ENCODE data around the gene IMMP2L. TPM values are rescaled to one million over a fixed set of nuclear protein-coding genes. Genes with fewer than 3 reads are reported as not detected.

The IMMP2L gene
- total and polyA plus RNA-seq, 2 of the 8 experiments (the other 6 are each of a cell fraction or from before 2014, with no cell fraction given) = 2.3 to 10.1 TPM

DNA sequence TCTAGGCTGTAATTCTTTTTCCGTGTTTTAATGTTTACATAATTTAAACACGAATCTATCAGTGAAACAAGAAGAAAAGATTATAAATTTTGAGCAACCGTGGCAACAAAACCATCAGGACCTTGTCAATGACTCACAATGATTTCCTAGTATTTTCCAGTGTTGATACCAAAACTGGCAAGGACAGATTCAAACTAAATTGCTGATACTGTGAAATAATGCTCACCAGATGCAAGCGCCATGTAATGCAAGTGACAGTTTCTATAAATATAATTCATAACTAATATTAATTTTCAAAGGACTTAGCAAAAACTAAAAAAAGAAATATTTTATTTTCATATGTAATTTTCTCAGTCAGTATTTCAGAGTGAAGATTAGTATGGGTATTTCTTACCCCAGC is 267.8 kb downstream of the IMMP2L start:
- WGBS, 2 experiments (ENCODE audit: extremely low coverage in 1 of 2, insufficient coverage in 1 of 2, insufficient read length in 1 of 2, insufficient replicate concordance in 2 of 2, low coverage in 1 of 2, low lambda C conversion rate in 2 of 2, missing lambda C conversion rate in 1 of 2) = 90% methylated on average over 4 of the region's 4 CpGs; no CpG with 5 or more reads in 1 of the 2 experiments
- ChIA-PET POLR2A (ENCODE audit: partially characterized antibody) (no interaction called here), CTCF (ENCODE audit: partially characterized antibody) (interaction anchor here (1.6 kb wide), 1 partner anchor 7 kb away, joined by 3 read pairs; no protein-coding TSS in a partner anchor)
- H3K4me3 ChIP-seq (ENCODE audit: extremely low read depth in 1 of 4, insufficient read depth in 2 of 4, low read depth in 3 of 4, low read length in 4 of 4) = no peak overlapping the region; a peak in 1 of 8 replicates
- H3K79me1 ChIP-seq (ENCODE audit: low read depth, low read length) = no peaks in the 10 kb centered on the region
- H3K14ac ChIP-seq (ENCODE audit: insufficient read length) = no peak overlapping the region
- no peaks in the 10 kb centered on the region for H3K79me2 ChIP-seq (ENCODE audit: control insufficient read depth in 1 of 2, insufficient read depth in 2 of 2, low read length in 2 of 2)
- H3K27ac ChIP-seq (ENCODE audit: low read depth, low read length) = no peak overlapping the region
- H4K20me1 ChIP-seq (replicated peaks in 1 of 2; ENCODE audit: control insufficient read depth in 1 of 2, insufficient read depth in 2 of 2, low read length in 2 of 2) = no peaks in the 10 kb centered on the region
- H3K27me3 ChIP-seq (replicated peaks in 1 of 4; ENCODE audit: control insufficient read depth in 3 of 4, extremely low read depth in 1 of 4, insufficient read depth in 3 of 4, low read length in 3 of 4) = no peaks in the 10 kb centered on the region
- H3K9me3 ChIP-seq (ENCODE audit: insufficient read depth in 2 of 2, low read depth in 1 of 2, low read length in 1 of 2) = no peaks in the 10 kb centered on the region
- no peak overlapping the region for H4K5ac ChIP-seq (ENCODE audit: insufficient read length, low read depth, low read length)
- no peak overlapping the region for H4K8ac ChIP-seq (ENCODE audit: extremely low read depth, insufficient read depth, low read length)
- no peak overlapping the region for H3K56ac ChIP-seq (replicated peaks; ENCODE audit: insufficient read length, low read depth, low read length)
- no peak overlapping the region for H3K4me2 ChIP-seq (ENCODE audit: insufficient read depth in 1 of 2, low read depth in 2 of 2, low read length in 2 of 2)
- H3K18ac ChIP-seq (ENCODE audit: extremely low read depth, low read length) = no peak overlapping the region
- no peaks in the 10 kb centered on the region for H3K4me1 ChIP-seq (replicated peaks in 1 of 4; ENCODE audit: control insufficient read depth in 3 of 4, insufficient read depth in 4 of 4, low read length in 3 of 4)
- no peaks in the 10 kb centered on the region for H3K36me3 ChIP-seq (ENCODE audit: control insufficient read depth in 2 of 4, insufficient read depth in 4 of 4, low read length in 3 of 4)
- no peak overlapping the region for H3K23ac ChIP-seq (ENCODE audit: insufficient read length)
- no peaks in the 10 kb centered on the region for H3K23me2 ChIP-seq (ENCODE audit: low read depth, low read length)
- H2AK5ac ChIP-seq (ENCODE audit: low read depth, low read length) = no peak overlapping the region
- no peak overlapping the region for H2BK20ac ChIP-seq (ENCODE audit: low read length)
- no peak overlapping the region for H4K91ac ChIP-seq (replicated peaks; ENCODE audit: insufficient read length, low read length)
- FAIRE-seq (no peak), DNase-seq (ENCODE audit: low read depth in 1 of 2, low spot score in 2 of 2) (no peak)
- no peak overlapping the region for H2BK5ac ChIP-seq (ENCODE audit: low read depth, low read length)
- H2AFZ ChIP-seq (ENCODE audit: low read length) = no peak overlapping the region
- H2BK120ac ChIP-seq (replicated peaks; ENCODE audit: low read depth, low read length) = no peak overlapping the region
- no peak overlapping the region for H3K4ac ChIP-seq (replicated peaks; ENCODE audit: insufficient read length, low read depth, low read length)
- no peak overlapping the region for H2BK15ac ChIP-seq (ENCODE audit: low read length)
- no peak overlapping the region for H2BK12ac ChIP-seq (ENCODE audit: low read depth, low read length)
- no peak overlapping the region for H3K9ac ChIP-seq (replicated peaks in 1 of 4; ENCODE audit: extremely low read depth in 1 of 4, low read depth in 3 of 4, low read length in 3 of 4)
- TF ChIP-seq POLR2A (IDR thresholded peaks at IDR 0.05; ENCODE audit: control extremely low read depth in 1 of 2, low read depth in 2 of 2, low read length in 2 of 2) = no peak

All from H1 (cell line).